ENCODE results near the gene ASAP2. TPM values are rescaled to one million over a fixed set of nuclear protein-coding genes. Genes with fewer than 3 reads are reported as not detected.
A peak's percentile ranks its signal among the peaks of the same experiment; 100 is the strongest.

Gene ASAP2
- total RNA-seq, 3 donors from 2014 or later: 50.4 to 84.1 (median 50.5) TPM

- Histone ChIP-seq H3K4me3 (no peak overlapping the region), H3K9me3 (no peaks in the 10 kb centered on the region), H3K4me1 (ENCODE audit: low read depth) (peaks cover 25% of the 10 kb centered on the region), H3K36me3 (ENCODE audit: low read depth) (no peaks in the 10 kb centered on the region)
- intact Hi-C loops (cut with DNase I, micrococcal nuclease): no loop called here
- no peak for TF ChIP-seq CTCF (IDR thresholded peaks at IDR 0.05)
- DNase-seq: peak in 2 of 3 donors; percentile 65 to 76
- ATAC-seq: peak; percentile 74
These were observed 24.9 kb downstream of the ASAP2 start for GRCh38 chr2:9231291-9232165.

GRCh38 chr2:9232166-9232479 lies 25.5 kb downstream of the ASAP2 start:
- intact Hi-C loops (cut with DNase I, micrococcal nuclease): no loop called here
- H3K9me3 ChIP-seq: no peaks in the 10 kb centered on the region
- ATAC-seq (no peak), DNase-seq (no peak)
- H3K4me1 ChIP-seq (ENCODE audit: low read depth): peaks cover 25% of the 10 kb centered on the region
- H3K4me3 ChIP-seq: no peak overlapping the region
- no peak for TF ChIP-seq CTCF (IDR thresholded peaks at IDR 0.05)
- H3K36me3 ChIP-seq (ENCODE audit: low read depth): no peaks in the 10 kb centered on the region

GRCh38 chr2:9232886-9233285 lies 26.3 kb downstream of the ASAP2 start:
- DNase-seq (no peak), ATAC-seq (no peak)
- no peaks in the 10 kb centered on the region for H3K36me3 ChIP-seq (ENCODE audit: low read depth)
- H3K4me1 ChIP-seq (ENCODE audit: low read depth): peaks cover 25% of the 10 kb centered on the region
- TF ChIP-seq CTCF (IDR thresholded peaks at IDR 0.05): no peak
- no peak overlapping the region for H3K4me3 ChIP-seq
- intact Hi-C loops (cut with DNase I, micrococcal nuclease): no loop called here
- no peaks in the 10 kb centered on the region for H3K9me3 ChIP-seq

GRCh38 chr2:9234680-9235146 lies 28.1 kb downstream of the ASAP2 start:
- H3K4me3 ChIP-seq: no peak overlapping the region
- no peak for DNase-seq
- no peak for TF ChIP-seq CTCF (IDR thresholded peaks at IDR 0.05)
- ATAC-seq: peak; percentile 68
- H3K4me1 ChIP-seq (ENCODE audit: low read depth): peaks cover 25% of the 10 kb centered on the region
- no peaks in the 10 kb centered on the region for H3K9me3 ChIP-seq
- intact Hi-C loops (cut with DNase I, micrococcal nuclease): no loop called here
- H3K36me3 ChIP-seq (ENCODE audit: low read depth): no peaks in the 10 kb centered on the region

- no peak for TF ChIP-seq CTCF (IDR thresholded peaks at IDR 0.05)
- Histone ChIP-seq H3K4me1 (ENCODE audit: low read depth) (peaks cover 25% of the 10 kb centered on the region), H3K9me3 (no peaks in the 10 kb centered on the region), H3K4me3 (no peak overlapping the region), H3K36me3 (ENCODE audit: low read depth) (no peaks in the 10 kb centered on the region)
- DNase-seq (no peak), ATAC-seq (no peak)
- intact Hi-C loops (cut with DNase I, micrococcal nuclease): no loop called here
These were observed 28.8 kb downstream of the ASAP2 start for GRCh38 chr2:9235147-9236044.

All from mucosa of descending colon (tissue), 3 donors.